Calu3 (cell line): ENCODE results near the gene TUBGCP2. TPM values are rescaled to one million over a fixed set of nuclear protein-coding genes. Genes with fewer than 3 reads are reported as not detected.

ENCODE experiments used
- BruUV-seq: library from RNA; stranded (reverse); fragments of 400-500 nt; replicated peaks from 2 replicates; lab custom pipeline; 2021; lab: Mats Ljungman, UMichigan
- CTCF ChIA-PET: fragments of 300-600 bp; sonication (Branson Sonifier 250); formaldehyde crosslinking; loops from one replicate; lab custom pipeline; 2022; ENCODE audit warnings: antibody characterized with exemption; lab: Charles Lee
- DNase-seq: peaks from one replicate; pipeline ENCODE4 v3.0.0; 2022
- H3K27ac Mint-ChIP-seq: one replicate; pipeline ENCODE4 v1.8.0; 2022; ENCODE audit warnings: mixed read lengths; ENCODE audit not compliant: unreplicated experiment
- H3K27me3 Mint-ChIP-seq: one replicate; pipeline ENCODE4 v1.8.0; 2022; ENCODE audit warnings: mixed read lengths; ENCODE audit not compliant: unreplicated experiment
- H3K36me3 Mint-ChIP-seq: one replicate; pipeline ENCODE4 v1.8.0; 2022; ENCODE audit warnings: mild to moderate bottlenecking, moderate library complexity, mixed read lengths; ENCODE audit not compliant: insufficient read depth, unreplicated experiment
- H3K4me1 Mint-ChIP-seq: one replicate; pipeline ENCODE4 v1.8.0; 2022; ENCODE audit warnings: mild to moderate bottlenecking, low read depth, mixed read lengths; ENCODE audit not compliant: unreplicated experiment
- H3K4me3 Mint-ChIP-seq: one replicate; pipeline ENCODE4 v1.8.0; 2022; ENCODE audit warnings: mild to moderate bottlenecking, low read depth, moderate library complexity, mixed read lengths; ENCODE audit not compliant: unreplicated experiment
- H3K9me3 Mint-ChIP-seq: one replicate; pipeline ENCODE4 v1.8.0; 2022; ENCODE audit warnings: low read depth, mixed read lengths; ENCODE audit not compliant: unreplicated experiment
- intact Hi-C: fragments of 100-400 bp; cut with micrococcal nuclease; formaldehyde crosslinking; loops from one replicate; pipeline ENCODE4 v1.10.0; 2022; ENCODE audit not compliant: unreplicated experiment
- total RNA-seq: library from RNA; stranded (reverse); gene quantifications from 2 replicates; pipeline ENCODE4 v1.2.3, GENCODE V29; 2022
- TF ChIP-seq, protein P1 (sequence below): fragments of 200-600 bp; IDR thresholded peaks from one replicate; pipeline ENCODE4 v1.8.0; 2022; ENCODE audit warnings: antibody characterized with exemption; ENCODE audit not compliant: unreplicated experiment

Gene TUBGCP2
- total RNA-seq, 1 experiment from 2014 or later: 47.2 TPM

DNA sequence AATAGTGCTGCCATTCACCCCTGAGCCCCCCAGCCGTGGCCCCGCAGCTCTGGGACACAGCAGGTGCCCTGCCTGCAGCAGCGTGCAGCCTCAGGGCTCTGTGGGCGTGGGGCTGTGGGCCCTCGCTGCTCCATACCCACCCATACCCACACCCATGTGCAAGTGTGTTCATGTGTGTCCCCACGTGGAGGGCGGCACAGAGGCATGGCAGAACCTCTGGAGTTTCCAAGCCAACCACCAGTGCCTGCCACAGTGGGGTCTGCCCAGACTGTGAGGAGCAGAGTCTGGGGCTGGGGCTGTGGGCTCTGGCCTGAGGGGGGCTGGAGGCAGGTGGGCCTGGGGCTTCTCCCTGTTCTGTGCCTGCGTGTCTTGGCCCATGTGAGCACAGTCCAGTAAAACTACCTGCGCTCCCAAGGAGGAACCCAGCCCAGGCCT lies 40.9 kb upstream of the TUBGCP2 start:
- intact Hi-C loops: no loop called here
- CTCF ChIA-PET: no interaction called here
- H3K27me3 Mint-ChIP-seq: no peaks in the 10 kb centered on the region
- peak overlapping the region; percentile 18 for H3K27ac Mint-ChIP-seq
- no peaks in the 10 kb centered on the region for H3K9me3 Mint-ChIP-seq
- H3K4me3 Mint-ChIP-seq: no peak overlapping the region
- peaks cover 5% of the 10 kb centered on the region for H3K36me3 Mint-ChIP-seq
- DNase-seq: no peak
- H3K4me1 Mint-ChIP-seq: no peaks in the 10 kb centered on the region
- TF ChIP-seq, protein P1, sequence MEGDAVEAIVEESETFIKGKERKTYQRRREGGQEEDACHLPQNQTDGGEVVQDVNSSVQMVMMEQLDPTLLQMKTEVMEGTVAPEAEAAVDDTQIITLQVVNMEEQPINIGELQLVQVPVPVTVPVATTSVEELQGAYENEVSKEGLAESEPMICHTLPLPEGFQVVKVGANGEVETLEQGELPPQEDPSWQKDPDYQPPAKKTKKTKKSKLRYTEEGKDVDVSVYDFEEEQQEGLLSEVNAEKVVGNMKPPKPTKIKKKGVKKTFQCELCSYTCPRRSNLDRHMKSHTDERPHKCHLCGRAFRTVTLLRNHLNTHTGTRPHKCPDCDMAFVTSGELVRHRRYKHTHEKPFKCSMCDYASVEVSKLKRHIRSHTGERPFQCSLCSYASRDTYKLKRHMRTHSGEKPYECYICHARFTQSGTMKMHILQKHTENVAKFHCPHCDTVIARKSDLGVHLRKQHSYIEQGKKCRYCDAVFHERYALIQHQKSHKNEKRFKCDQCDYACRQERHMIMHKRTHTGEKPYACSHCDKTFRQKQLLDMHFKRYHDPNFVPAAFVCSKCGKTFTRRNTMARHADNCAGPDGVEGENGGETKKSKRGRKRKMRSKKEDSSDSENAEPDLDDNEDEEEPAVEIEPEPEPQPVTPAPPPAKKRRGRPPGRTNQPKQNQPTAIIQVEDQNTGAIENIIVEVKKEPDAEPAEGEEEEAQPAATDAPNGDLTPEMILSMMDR: no peak
- no TSS peak for BruUV-seq

DNA sequence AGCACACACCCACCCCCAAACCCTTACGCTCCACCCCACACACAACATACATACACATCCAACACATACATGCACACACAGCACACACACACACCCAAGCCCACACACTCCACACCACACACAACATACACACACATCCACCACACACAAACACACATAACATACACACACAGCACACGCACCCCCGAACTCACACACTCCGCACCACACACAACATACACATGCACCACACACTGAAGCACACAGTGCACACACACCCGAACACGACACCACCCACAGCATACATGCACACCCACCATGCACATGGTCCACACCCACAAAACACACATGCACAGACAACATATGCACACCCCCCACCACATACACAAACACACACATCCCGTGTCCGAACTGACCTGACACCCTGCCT lies 40.5 kb upstream of the TUBGCP2 start:
- no peaks in the 10 kb centered on the region for H3K27me3 Mint-ChIP-seq
- BruUV-seq: no TSS peak
- no peaks in the 10 kb centered on the region for H3K4me1 Mint-ChIP-seq
- intact Hi-C loops: no loop called here
- DNase-seq: no peak
- CTCF ChIA-PET: no interaction called here
- TF ChIP-seq, protein P1: no peak
- H3K9me3 Mint-ChIP-seq: no peaks in the 10 kb centered on the region
- peaks cover 5% of the 10 kb centered on the region for H3K36me3 Mint-ChIP-seq
- H3K27ac Mint-ChIP-seq: peak overlapping the region; percentile 18
- no peak overlapping the region for H3K4me3 Mint-ChIP-seq

DNA sequence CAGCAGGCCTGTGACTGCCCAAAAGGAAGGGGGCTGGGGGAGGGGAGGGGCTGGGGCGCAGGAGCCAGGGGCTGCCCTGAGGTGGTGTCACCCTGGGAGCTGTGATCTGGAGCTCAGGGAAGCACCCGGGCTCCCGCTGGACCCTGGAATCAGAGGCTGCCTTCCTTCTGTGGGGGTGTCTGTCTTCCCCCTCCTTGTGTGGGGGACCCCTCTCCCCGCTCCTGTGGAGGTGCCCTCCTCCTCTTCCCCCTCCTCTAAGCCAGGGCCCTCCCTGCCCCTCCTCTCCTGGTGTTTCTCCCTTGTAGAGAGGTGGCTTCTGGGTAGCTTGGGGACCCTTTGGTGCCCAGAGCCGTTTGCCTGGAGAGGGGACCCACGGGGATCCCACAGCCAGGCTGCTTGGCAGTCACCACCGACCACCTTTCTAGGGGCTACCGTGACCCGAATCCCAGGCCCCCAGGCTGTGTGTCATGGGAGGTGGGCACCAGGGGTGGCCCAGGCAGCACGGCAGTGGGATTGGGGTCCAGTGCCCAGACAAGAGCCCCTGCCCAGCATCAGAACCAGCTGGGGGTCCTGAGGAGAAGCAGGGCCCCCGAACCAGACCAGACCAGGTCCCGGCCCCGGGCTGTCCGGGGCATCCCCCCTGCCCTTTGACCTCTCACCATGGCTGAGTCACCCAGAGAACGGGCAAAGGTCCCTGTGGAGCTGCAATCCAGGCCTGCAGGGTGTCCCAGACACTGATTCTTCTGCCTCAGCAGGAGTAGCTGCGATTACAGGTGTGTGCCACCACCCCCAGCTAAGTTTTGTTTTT lies 39.2 kb upstream of the TUBGCP2 start:
- DNase-seq: no peak
- Mint-ChIP-seq H3K4me1 (no peaks in the 10 kb centered on the region), H3K27me3 (no peaks in the 10 kb centered on the region), H3K4me3 (no peak overlapping the region), H3K27ac (no peak overlapping the region), H3K9me3 (no peaks in the 10 kb centered on the region), H3K36me3 (peaks cover 5% of the 10 kb centered on the region)
- CTCF ChIA-PET: no interaction called here
- BruUV-seq: no TSS peak
- TF ChIP-seq, protein P1: no peak
- intact Hi-C loops: no loop called here

DNA sequence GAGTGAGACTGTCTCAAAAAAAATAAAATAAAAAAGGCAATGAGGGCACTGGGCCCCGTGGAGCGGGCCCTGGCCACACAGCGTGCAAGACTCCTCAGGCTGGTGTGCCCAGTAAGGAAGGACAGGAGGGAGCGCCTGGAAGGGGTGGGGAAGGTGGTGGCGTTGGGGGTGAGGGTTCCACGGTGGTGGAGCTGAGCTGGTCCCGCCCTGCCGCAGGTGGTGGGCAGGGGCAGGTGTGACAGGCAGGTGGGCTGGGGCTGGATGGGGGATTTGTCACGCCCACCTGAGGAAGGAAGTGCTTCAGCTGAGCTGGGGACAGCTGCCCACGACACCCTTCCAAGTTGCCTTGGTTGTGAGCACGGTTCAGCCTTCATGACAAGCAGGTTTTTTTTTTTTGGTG lies 37.7 kb upstream of the TUBGCP2 start:
- no peaks in the 10 kb centered on the region for H3K4me1 Mint-ChIP-seq
- DNase-seq: no peak
- TF ChIP-seq, protein P1: no peak
- intact Hi-C loops: no loop called here
- H3K36me3 Mint-ChIP-seq: peaks cover 5% of the 10 kb centered on the region
- no TSS peak for BruUV-seq
- CTCF ChIA-PET: no interaction called here
- no peaks in the 10 kb centered on the region for H3K27me3 Mint-ChIP-seq
- no peaks in the 10 kb centered on the region for H3K9me3 Mint-ChIP-seq
- no peak overlapping the region for H3K4me3 Mint-ChIP-seq
- no peak overlapping the region for H3K27ac Mint-ChIP-seq
